HepG2 (cell line): ENCODE results near the gene CCT5. TPM values are rescaled to one million over a fixed set of nuclear protein-coding genes. Genes with fewer than 3 reads are reported as not detected.

ENCODE experiments used
- ATF5 ChIP-seq: sonication (generic); formaldehyde crosslinking; IDR thresholded peaks from 2 replicates; pipeline ENCODE4 v1.4.0; 2020; ENCODE audit warnings: mild to moderate bottlenecking, low read depth, missing genetic modification reagents
- CEBPB ChIP-seq: IDR thresholded peaks from 2 replicates; pipeline ENCODE4 v1.6.1; 2011; ENCODE audit warnings: low read depth, low read length, improper control_type of control experiment, borderline replicate concordance
- CREM ChIP-seq, 2 experiments: sonication (generic) in 1 of 2; formaldehyde crosslinking in 1 of 2; IDR thresholded peaks; 2 replicates each; pipeline versions ENCODE4 v1.4.0 to v1.6.1; 2016 to 2020; ENCODE audit warnings: antibody characterized with exemption in 1 of 2, mild to moderate bottlenecking in 1 of 2, missing genetic modification reagents in 1 of 2
- ERF ChIP-seq: IDR thresholded peaks from 2 replicates; pipeline ENCODE4 v1.6.1; 2018; ENCODE audit warnings: missing biosample characterization, missing genetic modification reagents
- FOSL2 ChIP-seq: sonication (generic); formaldehyde crosslinking; IDR thresholded peaks from 2 replicates; pipeline ENCODE4 v1.4.0; 2020; ENCODE audit warnings: missing genetic modification reagents
- IRF9 ChIP-seq: sonication (generic); formaldehyde crosslinking; IDR thresholded peaks from 2 replicates; pipeline ENCODE4 v1.8.0; 2022; ENCODE audit warnings: missing genetic modification reagents, mild to moderate bottlenecking, borderline replicate concordance
- NAIF1 ChIP-seq: sonication (generic); formaldehyde crosslinking; IDR thresholded peaks from 2 replicates; pipeline ENCODE4 v1.5.0; 2020; ENCODE audit warnings: mild to moderate bottlenecking, missing genetic modification reagents, borderline replicate concordance
- PHB2 ChIP-seq: fragments of 450-650 bp; IDR thresholded peaks from 2 replicates; pipeline ENCODE4 v1.6.1; 2018; ENCODE audit not compliant: partially characterized antibody
- SCMH1 ChIP-seq: sonication (generic); formaldehyde crosslinking; IDR thresholded peaks from 2 replicates; pipeline ENCODE4 v1.9.0; 2021; ENCODE audit warnings: missing genetic modification reagents, mild to moderate bottlenecking, borderline replicate concordance
- SOX13 ChIP-seq, 3 experiments: fragments of 450-650 bp in 1 of 3; sonication (generic) in 1 of 3; formaldehyde crosslinking in 1 of 3; IDR thresholded peaks in 2 of 3; conservative IDR thresholded peaks in 1 of 3; 2 replicates each; pipeline versions ENCODE4 v1.5.0 to v1.6.1; 2016 to 2020; ENCODE audit warnings: antibody characterized with exemption in 1 of 3, mild to moderate bottlenecking in 1 of 3, missing compliant biosample characterization in 1 of 3, missing genetic modification reagents in 1 of 3, moderate library complexity in 1 of 3
- SOX6 ChIP-seq, 2 experiments: fragments of 450-650 bp in 1 of 2; sonication (generic) in 1 of 2; formaldehyde crosslinking in 1 of 2; IDR thresholded peaks; 2 replicates each; pipeline versions ENCODE4 v1.4.0 to v1.6.1; 2017 to 2020; ENCODE audit warnings: antibody characterized with exemption in 1 of 2, mild to moderate bottlenecking in 1 of 2, missing genetic modification reagents in 1 of 2
- THAP7 ChIP-seq: sonication (generic); formaldehyde crosslinking; IDR thresholded peaks from 2 replicates; pipeline ENCODE4 v1.8.1; 2023; ENCODE audit warnings: mild to moderate bottlenecking, missing genetic modification reagents
- ZBTB46 ChIP-seq: sonication (generic); formaldehyde crosslinking; IDR thresholded peaks from 2 replicates; pipeline ENCODE4 v1.4.0; 2020; ENCODE audit warnings: mild to moderate bottlenecking, missing genetic modification reagents, borderline replicate concordance
- ZEB1 ChIP-seq: IDR thresholded peaks from 2 replicates; pipeline ENCODE4 v1.6.1; 2012; ENCODE audit warnings: mild to moderate bottlenecking, low read depth, inconsistent platforms; ENCODE audit not compliant: insufficient replicate concordance
- ZFP1 ChIP-seq: IDR thresholded peaks from 2 replicates; pipeline ENCODE4 v1.6.1; 2016
- ZNF253 ChIP-seq: sonication (generic); formaldehyde crosslinking; IDR thresholded peaks from 2 replicates; pipeline ENCODE4 v1.8.0; 2022; ENCODE audit warnings: mild to moderate bottlenecking, missing genetic modification reagents, borderline replicate concordance
- ZNF547 ChIP-seq: sonication (generic); formaldehyde crosslinking; IDR thresholded peaks from 2 replicates; pipeline ENCODE4 v1.5.1; 2020; ENCODE audit warnings: mild to moderate bottlenecking, missing genetic modification reagents
- ZNF607 ChIP-seq: sonication (generic); formaldehyde crosslinking; IDR thresholded peaks from 2 replicates; pipeline ENCODE4 v1.5.1; 2020; ENCODE audit warnings: missing genetic modification reagents, mild to moderate bottlenecking, borderline replicate concordance
- ZNF75D ChIP-seq: sonication (generic); formaldehyde crosslinking; IDR thresholded peaks from 2 replicates; pipeline ENCODE4 v1.8.1; 2023; ENCODE audit warnings: missing genetic modification reagents, mild to moderate bottlenecking, borderline replicate concordance
- ZNF772 ChIP-seq: sonication (generic); formaldehyde crosslinking; IDR thresholded peaks from 2 replicates; pipeline ENCODE4 v1.5.0; 2020; ENCODE audit warnings: mild to moderate bottlenecking, missing genetic modification reagents
- ZNF792 ChIP-seq: IDR thresholded peaks from 2 replicates; pipeline ENCODE4 v1.6.1; 2016
- ZNF816 ChIP-seq: sonication (generic); formaldehyde crosslinking; IDR thresholded peaks from 2 replicates; pipeline ENCODE4 v1.8.0; 2022; ENCODE audit warnings: missing genetic modification reagents, mild to moderate bottlenecking, borderline replicate concordance
- ZSCAN29 ChIP-seq: sonication (generic); formaldehyde crosslinking; conservative IDR thresholded peaks from 2 replicates; pipeline ENCODE4 v1.4.0; 2020; ENCODE audit warnings: mild to moderate bottlenecking, missing genetic modification reagents
- ZSCAN9 ChIP-seq: IDR thresholded peaks from 2 replicates; pipeline ENCODE4 v1.6.1; 2016; ENCODE audit warnings: borderline replicate concordance
- polyA plus RNA-seq, 8 experiments: library from polyadenylated mRNA; depleted of rRNA in 3 of 8; stranded (reverse) in 7 of 8; unstranded in 1 of 8; fragments of >200 nt; fragmentation: Illumina TruSeq in 4 of 8; extraction: Trizol in 4 of 8; gene quantifications; 2 replicates each; pipeline versions ENCODE4 v1.2.1 to v1.2.3, GENCODE V29; 2011 to 2016; ENCODE audit warnings: low read depth in 4 of 8, missing spikeins in 1 of 8, mixed read lengths in 1 of 8; ENCODE audit not compliant: insufficient read depth in 1 of 8
- total RNA-seq, 5 experiments: library from RNA; depleted of rRNA; stranded (reverse); fragments of >200 nt; fragmentation: Illumina TruSeq; extraction: Trizol; gene quantifications; 2 replicates each; pipeline ENCODE4 v1.2.3, GENCODE V29; 2016; ENCODE audit warnings: low read depth in 1 of 5

CCT5 gene
- total and polyA plus RNA-seq, 2 of the 13 experiments (the other 11 are each of a cell fraction or from before 2014, with no cell fraction given): 319 to 708 TPM

GRCh38 chr5:10249948-10250805 is at the start of gene CCT5 (continued):
- TF ChIP-seq ZNF547 (CRISPR knock-in tag) (peak; percentile 51; the same call in 1 of the 2 replicates), CREM (IDR thresholded peaks at IDR 0.05) (peak; percentile 67), CREM (CRISPR knock-in tag; IDR thresholded peaks at IDR 0.05) (no peak), ZNF792 (CRISPR knock-in tag) (no peak; the same call in 1 of the 2 replicates), ZBTB46 (CRISPR knock-in tag) (no peak), FOSL2 (peak; percentile 5; the same call in 1 of the 2 replicates), SOX13 (IDR thresholded peaks at IDR 0.05) (no peak), SOX13 (CRISPR knock-in tag; conservative IDR thresholded peaks at IDR 0.05 in 1 of 2, IDR thresholded peaks at IDR 0.05 in 1 of 2) (no peak), ZNF816 (CRISPR knock-in tag) (no peak; the same call in 1 of the 2 replicates), IRF9 (CRISPR knock-in tag) (peak; percentile 37), SCMH1 (CRISPR knock-in tag) (no peak), ERF (CRISPR knock-in tag) (peak; percentile 56; the same call in 1 of the 2 replicates), ZNF75D (CRISPR knock-in tag) (no peak), ZNF607 (CRISPR knock-in tag) (peak; percentile 80), THAP7 (CRISPR knock-in tag) (no peak), ZFP1 (CRISPR knock-in tag) (no peak), CEBPB (peak; percentile 44; the same call in 1 of the 2 replicates), ZSCAN9 (CRISPR knock-in tag) (no peak; the same call in 1 of the 2 replicates), ATF5 (CRISPR knock-in tag) (no peak), ZEB1 (no peak), SOX6 (IDR thresholded peaks at IDR 0.05) (no peak), SOX6 (CRISPR knock-in tag; IDR thresholded peaks at IDR 0.05) (peak; percentile 21; the same call in 1 of the 2 replicates), ZNF772 (CRISPR knock-in tag) (peak; percentile 49), ZSCAN29 (CRISPR knock-in tag) (no peak), NAIF1 (no peak), ZNF253 (CRISPR knock-in tag) (no peak), PHB2 (no peak)
